Ovary (tissue), 3 donors: Measurements from ENCODE around the gene ADSS2.

Source experiments
- EP300 ChIP-seq: sonication (generic); formaldehyde crosslinking; IDR thresholded peaks from one replicate; pipeline ENCODE4 v1.6.1; 2017; ENCODE audit warnings: antibody characterized with exemption
- TF ChIP-seq, protein P1 (sequence below), 3 donors: fragments of 450-650 bp in 2 of 3; fragments of 200-600 bp in 1 of 3; IDR thresholded peaks; one replicate each; pipeline versions ENCODE4 v1.5.1 to v1.8.0; 2016 to 2022; ENCODE audit warnings: antibody characterized with exemption in 3 of 3, mild to moderate bottlenecking in 1 of 3
- donor health status: DM: no; HTN: no; CAD: no.

DNA sequence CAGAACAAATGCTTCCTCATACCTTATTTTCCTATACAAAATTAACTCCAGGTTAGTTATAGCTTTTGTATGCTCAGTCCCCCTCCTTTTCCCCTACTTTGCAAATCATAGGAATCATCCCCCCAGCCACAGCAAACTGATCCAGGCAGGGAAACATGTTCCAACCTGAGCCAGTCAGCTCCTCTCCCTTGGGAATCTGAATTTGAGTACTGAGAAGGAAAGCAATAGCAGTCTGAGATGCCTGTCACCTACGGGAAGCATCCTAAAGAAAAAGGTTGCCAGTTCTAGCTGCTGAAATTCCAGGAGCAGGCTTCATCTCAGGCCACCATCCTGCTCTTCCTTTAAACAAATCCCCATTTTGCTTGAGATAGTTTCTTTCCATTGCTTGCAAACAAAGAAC, 6.9 kb downstream of the ADSS2 start:
- TF ChIP-seq, protein P1, sequence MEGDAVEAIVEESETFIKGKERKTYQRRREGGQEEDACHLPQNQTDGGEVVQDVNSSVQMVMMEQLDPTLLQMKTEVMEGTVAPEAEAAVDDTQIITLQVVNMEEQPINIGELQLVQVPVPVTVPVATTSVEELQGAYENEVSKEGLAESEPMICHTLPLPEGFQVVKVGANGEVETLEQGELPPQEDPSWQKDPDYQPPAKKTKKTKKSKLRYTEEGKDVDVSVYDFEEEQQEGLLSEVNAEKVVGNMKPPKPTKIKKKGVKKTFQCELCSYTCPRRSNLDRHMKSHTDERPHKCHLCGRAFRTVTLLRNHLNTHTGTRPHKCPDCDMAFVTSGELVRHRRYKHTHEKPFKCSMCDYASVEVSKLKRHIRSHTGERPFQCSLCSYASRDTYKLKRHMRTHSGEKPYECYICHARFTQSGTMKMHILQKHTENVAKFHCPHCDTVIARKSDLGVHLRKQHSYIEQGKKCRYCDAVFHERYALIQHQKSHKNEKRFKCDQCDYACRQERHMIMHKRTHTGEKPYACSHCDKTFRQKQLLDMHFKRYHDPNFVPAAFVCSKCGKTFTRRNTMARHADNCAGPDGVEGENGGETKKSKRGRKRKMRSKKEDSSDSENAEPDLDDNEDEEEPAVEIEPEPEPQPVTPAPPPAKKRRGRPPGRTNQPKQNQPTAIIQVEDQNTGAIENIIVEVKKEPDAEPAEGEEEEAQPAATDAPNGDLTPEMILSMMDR (IDR thresholded peaks at IDR 0.05): no peak
- no peak for TF ChIP-seq EP300
